ENCODE results near the gene TMEM256.

- TF ChIP-seq, protein P1, sequence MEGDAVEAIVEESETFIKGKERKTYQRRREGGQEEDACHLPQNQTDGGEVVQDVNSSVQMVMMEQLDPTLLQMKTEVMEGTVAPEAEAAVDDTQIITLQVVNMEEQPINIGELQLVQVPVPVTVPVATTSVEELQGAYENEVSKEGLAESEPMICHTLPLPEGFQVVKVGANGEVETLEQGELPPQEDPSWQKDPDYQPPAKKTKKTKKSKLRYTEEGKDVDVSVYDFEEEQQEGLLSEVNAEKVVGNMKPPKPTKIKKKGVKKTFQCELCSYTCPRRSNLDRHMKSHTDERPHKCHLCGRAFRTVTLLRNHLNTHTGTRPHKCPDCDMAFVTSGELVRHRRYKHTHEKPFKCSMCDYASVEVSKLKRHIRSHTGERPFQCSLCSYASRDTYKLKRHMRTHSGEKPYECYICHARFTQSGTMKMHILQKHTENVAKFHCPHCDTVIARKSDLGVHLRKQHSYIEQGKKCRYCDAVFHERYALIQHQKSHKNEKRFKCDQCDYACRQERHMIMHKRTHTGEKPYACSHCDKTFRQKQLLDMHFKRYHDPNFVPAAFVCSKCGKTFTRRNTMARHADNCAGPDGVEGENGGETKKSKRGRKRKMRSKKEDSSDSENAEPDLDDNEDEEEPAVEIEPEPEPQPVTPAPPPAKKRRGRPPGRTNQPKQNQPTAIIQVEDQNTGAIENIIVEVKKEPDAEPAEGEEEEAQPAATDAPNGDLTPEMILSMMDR (conservative IDR thresholded peaks at IDR 0.05; ENCODE audit: low read depth, low read length): no peak
- TF ChIP-seq EZH2 (IDR thresholded peaks at IDR 0.05; ENCODE audit: borderline replicate concordance, low read depth, low read length, poor library complexity, severe bottlenecking): no peak
These were observed 12.4 kb upstream of the TMEM256 start for GRCh38 chr17:7416323-7416722.

Measured in A673 (cell line).